Glomerular visceral epithelial cell (primary cell): ENCODE results near the gene COG6.

ENCODE experiments used
- DNase-seq: peaks from one replicate; pipeline ENCODE4 v3.0.0-alpha.2; 2016; ENCODE audit errors: extremely low spot score

Gene COG6

DNA sequence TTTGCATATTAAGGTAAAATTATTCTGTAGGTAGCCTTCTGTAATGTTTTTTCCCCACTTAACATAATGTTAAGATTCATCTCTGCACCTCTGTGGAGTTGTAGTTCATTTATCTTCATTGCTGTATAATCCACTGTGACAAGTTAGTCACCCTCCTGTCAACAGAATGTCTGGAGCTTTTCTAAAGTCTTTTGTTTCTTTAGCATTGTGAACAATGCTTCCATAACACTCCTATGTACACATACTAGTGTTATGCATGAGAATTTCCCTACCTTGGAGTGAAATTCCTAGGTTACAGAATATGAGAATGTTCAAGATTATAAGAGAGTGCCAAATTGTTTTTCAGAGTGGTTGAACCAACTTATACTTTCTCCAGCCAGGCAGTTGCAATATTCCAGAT lies 113.5 kb downstream of the COG6 start:
- DNase-seq = no peak

GRCh38 chr13:39770221-39771090 lies 115.0 kb downstream of the COG6 start:
- no peak for DNase-seq

DNA sequence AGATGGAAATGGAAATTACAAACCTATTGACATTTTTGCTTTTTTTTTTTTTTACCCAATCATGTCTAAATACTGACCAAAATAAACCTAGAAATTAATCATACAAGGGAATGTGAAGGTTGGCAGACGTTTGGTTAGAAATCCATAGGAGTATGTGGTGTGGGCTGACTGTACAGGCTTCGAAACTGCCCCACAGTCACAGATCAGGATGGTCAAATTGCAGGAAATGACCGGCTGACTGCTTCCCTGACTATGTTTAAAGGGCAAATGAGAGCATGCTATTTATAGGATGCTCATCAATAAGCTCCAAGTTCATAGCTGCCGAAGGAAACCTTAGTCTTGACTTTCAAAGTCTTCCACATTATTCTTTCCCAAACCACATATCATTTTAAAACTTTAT lies 118.4 kb downstream of the COG6 start:
- DNase-seq = peak; percentile 64

DNA sequence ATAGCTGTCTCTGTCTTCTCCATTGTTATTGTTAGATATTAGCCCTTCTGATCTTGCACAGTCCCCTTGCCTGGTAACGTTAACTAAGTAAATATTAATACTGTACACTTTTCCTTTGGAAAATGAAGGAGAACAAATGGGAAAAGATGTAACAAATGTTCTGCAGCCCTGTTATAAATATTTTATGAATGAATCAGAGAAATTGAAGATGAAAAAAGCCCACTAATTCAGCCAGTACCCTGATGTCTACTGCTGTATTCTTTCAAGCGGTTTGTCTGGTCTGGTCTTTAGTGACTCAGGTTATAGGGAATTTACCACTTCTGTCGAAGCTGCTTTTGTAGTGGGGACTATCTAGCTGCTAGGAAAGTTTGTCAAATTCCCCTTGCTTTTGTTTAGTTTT lies 121.0 kb downstream of the COG6 start:
- DNase-seq = peak; percentile 86

- DNase-seq = no peak
Measured at GRCh38 chr13:39777021-39777420, 121.6 kb downstream of the COG6 start.

- DNase-seq = peak; percentile 82
Measured at GRCh38 chr13:39777527-39778061, 122.1 kb downstream of the COG6 start.

GRCh38 chr13:39779337-39780265 lies 124.1 kb downstream of the COG6 start:
- peak; percentile 60 for DNase-seq

GRCh38 chr13:39780711-39781110 lies 125.2 kb downstream of the COG6 start:
- DNase-seq = no peak

GRCh38 chr13:39781381-39781780 lies 125.9 kb downstream of the COG6 start:
- DNase-seq = no peak

DNA sequence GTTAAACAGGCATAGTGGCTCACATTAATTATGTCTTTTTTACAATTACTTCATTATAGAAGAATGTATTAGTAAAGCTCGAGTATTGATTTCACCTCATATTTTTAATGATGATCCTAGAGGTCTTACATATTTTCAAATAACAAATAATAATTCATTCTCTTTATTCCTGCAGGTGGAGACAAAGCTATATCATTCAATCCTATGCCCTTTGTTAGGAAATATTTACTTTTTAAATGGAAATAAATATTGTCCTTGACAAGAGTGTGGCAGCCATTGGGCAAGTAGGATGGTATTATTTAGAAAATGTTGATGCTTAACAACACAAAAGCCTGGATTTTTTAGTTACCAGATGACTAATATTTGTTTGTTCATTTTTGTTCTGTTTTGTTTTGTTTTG lies 127.6 kb downstream of the COG6 start:
- DNase-seq = no peak

- DNase-seq = no peak
Measured at GRCh38 chr13:39784347-39784746, 128.9 kb downstream of the COG6 start.

DNA sequence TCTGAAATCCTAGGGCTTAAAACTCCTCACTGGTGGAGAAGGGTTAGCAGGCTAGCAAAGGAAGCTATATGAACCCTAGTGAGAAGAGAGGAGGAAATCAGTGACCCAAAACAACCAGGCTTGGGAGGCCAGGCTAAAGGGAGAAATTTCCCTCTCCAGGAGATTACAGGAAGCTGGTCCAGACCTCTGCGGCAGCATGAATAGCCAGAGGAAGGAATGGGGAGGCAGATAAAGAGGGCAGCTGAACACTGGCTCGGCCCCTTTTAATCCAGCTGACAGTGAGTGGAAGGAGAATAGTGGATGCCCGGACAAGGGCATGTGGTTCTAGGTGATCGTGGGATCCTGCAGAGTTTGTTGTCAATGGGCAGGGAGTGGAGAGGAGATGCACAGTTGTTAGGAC lies 130.6 kb downstream of the COG6 start:
- DNase-seq = no peak

DNA sequence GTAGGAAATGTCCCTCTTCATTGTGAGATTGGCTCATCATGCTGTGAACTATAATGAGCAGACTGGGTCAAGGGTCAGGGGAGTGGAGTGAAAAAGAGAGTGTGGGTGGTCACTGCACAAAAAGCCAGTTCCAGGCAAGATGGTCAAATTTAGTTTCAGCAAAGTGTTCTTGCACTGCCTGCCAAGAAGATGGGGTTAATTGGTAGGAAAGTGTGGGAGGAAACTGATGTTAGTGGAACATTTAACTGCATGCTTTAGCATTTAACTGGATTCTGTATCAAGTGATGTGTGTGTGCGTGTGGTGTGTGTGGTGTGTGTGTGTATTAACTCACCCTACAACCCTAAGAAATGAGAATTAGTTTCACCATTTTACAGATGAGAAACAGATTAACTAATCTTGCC lies 131.6 kb downstream of the COG6 start:
- no peak for DNase-seq

DNA sequence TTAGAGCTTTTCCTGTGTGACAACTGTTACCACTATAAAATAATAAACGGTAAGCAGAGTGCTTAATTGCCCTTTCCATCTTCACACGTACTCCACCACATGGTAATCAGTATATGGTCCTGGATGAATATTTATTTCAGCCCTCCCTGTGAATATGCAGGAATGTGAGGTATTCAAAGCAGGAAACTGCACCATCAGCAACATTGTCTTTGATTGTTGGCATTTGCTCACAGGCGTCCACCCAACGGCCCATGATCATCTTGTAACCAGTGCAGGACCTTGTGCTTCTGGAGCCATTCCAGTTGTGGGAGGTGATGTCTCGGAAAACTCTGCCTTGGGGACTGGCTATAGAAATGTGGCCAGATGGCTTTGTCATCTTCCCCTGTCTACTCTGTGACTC lies 132.6 kb downstream of the COG6 start:
- DNase-seq = no peak

DNA sequence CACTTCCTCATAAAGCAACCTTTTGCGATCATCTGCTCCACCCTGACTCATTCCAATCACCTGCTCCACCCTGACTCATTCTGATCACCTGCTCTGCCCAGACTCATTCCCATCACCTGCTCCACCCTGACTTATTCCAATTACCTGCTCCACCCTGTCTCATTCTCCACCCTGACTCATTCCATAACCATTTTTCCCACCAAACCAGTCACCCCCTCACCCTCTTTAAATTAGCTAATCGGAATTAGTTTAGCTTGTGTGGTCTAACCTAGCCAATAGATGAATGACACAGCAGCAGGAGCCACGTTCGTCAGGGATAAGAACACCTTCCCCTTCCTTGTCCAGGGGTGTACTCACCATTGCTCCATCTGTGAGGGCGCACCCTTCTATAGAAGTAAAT lies 134.0 kb downstream of the COG6 start:
- DNase-seq = no peak
